HCT116 (cell line): ENCODE measurements around the gene RCE1. TPM values are rescaled to one million over a fixed set of nuclear protein-coding genes. Genes with fewer than 3 reads are reported as not detected.

Experiments used
- ATAC-seq: fragments of 200-7000 bp; cut with Tn5 transposase; 2 replicates; pipeline ENCODE4 v1.9.1; 2020; ENCODE audit warnings: mild to moderate bottlenecking, moderate library complexity
- BruUV-seq: library from RNA; stranded (reverse); fragments of 400-500 nt; replicated peaks from 2 replicates; lab custom pipeline; 2021; lab: Mats Ljungman, UMichigan
- CTCF ChIA-PET: fragments of 300-600 bp; sonication (Branson Sonifier 250); formaldehyde crosslinking; loops from one replicate; lab custom pipeline; 2021; ENCODE audit warnings: antibody characterized with exemption; lab: Charles Lee
- POLR2A ChIA-PET: fragments of 300-600, 350-600 bp; sonication (Branson Sonifier 250); formaldehyde crosslinking; loops from one replicate; lab custom pipeline; 2021; ENCODE audit warnings: antibody characterized with exemption; lab: Charles Lee
- RAD21 ChIA-PET, 2 experiments: fragments of 300-600 bp; sonication (Branson Sonifier 250); formaldehyde crosslinking; loops; one replicate each; lab custom pipeline; 2023; ENCODE audit warnings: low total read pairs in 2 of 2; ENCODE audit not compliant: uncharacterized antibody in 2 of 2, unreplicated experiment in 2 of 2, low non-redundant PET in 1 of 2; lab: Charles Lee
- DNase-seq: peaks from one replicate; pipeline ENCODE4 v3.0.0-alpha.2; 2010; ENCODE audit warnings: low read depth, low spot score
- H2AFZ ChIP-seq: fragments of 200-600 bp; shearing (Covaris generic), sonication (generic); 2 replicates; pipeline ENCODE4 v1.6.1; 2017; ENCODE audit warnings: low read depth, mixed run types, mixed read lengths, antibody characterized with exemption, low read length; ENCODE audit not compliant: poor library complexity, severe bottlenecking
- H3K27ac ChIP-seq: 2 replicates; pipeline ENCODE4 v1.5.1; 2012; ENCODE audit warnings: low read depth, low read length
- H3K27me3 ChIP-seq: fragments of 200-600 bp; sonication (generic); 2 replicates; pipeline ENCODE4 v1.6.1; 2016; ENCODE audit warnings: mixed run types, low read length, mixed read lengths; ENCODE audit not compliant: insufficient read depth
- H3K36me3 ChIP-seq, 2 experiments: fragments of 200-500 bp in 1 of 2; fragments of 200-600 bp in 1 of 2; sonication (Bioruptor generic) in 1 of 2; sonication (generic) in 1 of 2; 2 replicates each; pipeline versions ENCODE4 v1.5.1 to v1.6.1; 2014 to 2016; ENCODE audit warnings: low read length in 2 of 2, inconsistent platforms in 1 of 2, mixed read lengths in 1 of 2, mixed run types in 1 of 2; ENCODE audit not compliant: insufficient read depth in 2 of 2, control insufficient read depth in 1 of 2
- H3K4me1 ChIP-seq, 2 experiments: fragments of 200-600 bp in 1 of 2; sonication (generic) in 1 of 2; 2 replicates each; pipeline versions ENCODE4 v1.5.1 to v1.6.1; 2012 to 2017; ENCODE audit warnings: low read length in 2 of 2, inconsistent platforms in 1 of 2, mild to moderate bottlenecking in 1 of 2, mixed read lengths in 1 of 2, mixed run types in 1 of 2, moderate library complexity in 1 of 2; ENCODE audit not compliant: insufficient read depth in 2 of 2, control insufficient read depth in 1 of 2
- H3K4me2 ChIP-seq: fragments of 200-600 bp; sonication (generic); 2 replicates; pipeline ENCODE4 v1.6.1; 2017; ENCODE audit warnings: mixed run types, low read length, mixed read lengths
- H3K4me3 ChIP-seq, 2 experiments: fragments of 200-600 bp in 1 of 2; sonication (generic) in 1 of 2; replicated peaks in 1 of 2; 2 replicates each; pipeline ENCODE4 v1.5.1; 2011 to 2016; ENCODE audit warnings: low read length in 2 of 2, control low read depth in 1 of 2, low read depth in 1 of 2, mild to moderate bottlenecking in 1 of 2, mixed read lengths in 1 of 2, mixed run types in 1 of 2
- H3K79me2 ChIP-seq: fragments of 200-600 bp; sonication (generic); 2 replicates; pipeline ENCODE4 v1.6.1; 2017; ENCODE audit warnings: mild to moderate bottlenecking, mixed run types, low read length, moderate library complexity, mixed read lengths; ENCODE audit not compliant: insufficient read depth
- H3K9ac ChIP-seq: fragments of 200-600 bp; sonication (generic); 2 replicates; pipeline ENCODE4 v1.6.1; 2016; ENCODE audit warnings: low read length, mixed read lengths
- H3K9me2 ChIP-seq: fragments of 200-600 bp; sonication (generic), shearing (Covaris generic); 2 replicates; pipeline ENCODE4 v1.6.1; 2017; ENCODE audit warnings: mixed run types, mild to moderate bottlenecking, moderate library complexity; ENCODE audit not compliant: insufficient read depth
- H3K9me3 ChIP-seq, 2 experiments: fragments of 200-500 bp in 1 of 2; fragments of 200-600 bp in 1 of 2; sonication (Bioruptor generic) in 1 of 2; sonication (generic) in 1 of 2; 2 replicates each; pipeline ENCODE4 v1.6.1; 2014 to 2017; ENCODE audit warnings: low read length in 2 of 2, mixed read lengths in 2 of 2, inconsistent platforms in 1 of 2, low read depth in 1 of 2, mild to moderate bottlenecking in 1 of 2, mixed run types in 1 of 2, moderate library complexity in 1 of 2; ENCODE audit not compliant: control insufficient read depth in 1 of 2, insufficient read depth in 1 of 2
- H4K20me1 ChIP-seq: fragments of 200-600 bp; sonication (generic), shearing (Covaris generic); 2 replicates; pipeline ENCODE4 v1.6.1; 2017; ENCODE audit warnings: mixed run types, mild to moderate bottlenecking, moderate library complexity; ENCODE audit not compliant: insufficient read depth
- CEBPB ChIP-seq: IDR thresholded peaks from 2 replicates; pipeline ENCODE4 v1.6.1; 2012; ENCODE audit warnings: low read depth
- CTCF ChIP-seq, 3 experiments: fragments of 200-600 bp in 1 of 3; sonication (generic) in 1 of 3; IDR thresholded peaks in 2 of 3; conservative IDR thresholded peaks in 1 of 3; 2 replicates each; pipeline ENCODE4 v1.5.1; 2012 to 2017; ENCODE audit warnings: low read depth in 2 of 3, low read length in 2 of 3, antibody characterized with exemption in 1 of 3, borderline replicate concordance in 1 of 3, control low read depth in 1 of 3, mild to moderate bottlenecking in 1 of 3, mixed read lengths in 1 of 3, mixed run types in 1 of 3, moderate library complexity in 1 of 3; ENCODE audit not compliant: insufficient read depth in 1 of 3
- EGR1 ChIP-seq: IDR thresholded peaks from 2 replicates; pipeline ENCODE4 v1.6.1; 2012; ENCODE audit warnings: low read depth
- EZH2 ChIP-seq: fragments of 200-600 bp; sonication (generic); IDR thresholded peaks from 2 replicates; pipeline ENCODE4 v1.6.1; 2017; ENCODE audit warnings: antibody characterized with exemption, mixed run types
- FOSL1 ChIP-seq: IDR thresholded peaks from 2 replicates; pipeline ENCODE4 v1.6.1; 2012; ENCODE audit warnings: low read depth
- JUND ChIP-seq: IDR thresholded peaks from 2 replicates; pipeline ENCODE4 v1.6.1; 2012
- MAX ChIP-seq: IDR thresholded peaks from 2 replicates; pipeline ENCODE4 v1.6.1; 2012
- RAD21 ChIP-seq: IDR thresholded peaks from 2 replicates; pipeline ENCODE4 v1.6.1; 2012; ENCODE audit warnings: low read depth, mild to moderate bottlenecking
- REST ChIP-seq: IDR thresholded peaks from 2 replicates; pipeline ENCODE4 v1.6.1; 2012; ENCODE audit warnings: low read depth
- SP1 ChIP-seq: IDR thresholded peaks from 2 replicates; pipeline ENCODE4 v1.6.1; 2012; ENCODE audit warnings: low read depth
- ZNF274 ChIP-seq: fragments of 200-500 bp; sonication (Bioruptor generic); IDR thresholded peaks from 2 replicates; pipeline ENCODE4 v1.6.1; 2014; ENCODE audit warnings: mild to moderate bottlenecking, low read depth, low read length, inconsistent platforms
- intact Hi-C: fragments of 100-400 bp; cut with micrococcal nuclease; formaldehyde crosslinking; loops from 2 replicates; pipeline ENCODE4 v1.10.0; 2022
- total RNA-seq: library from RNA; stranded (reverse); gene quantifications from one replicate; pipeline ENCODE4 v1.2.1, GENCODE V29; 2021; ENCODE audit not compliant: unreplicated experiment

Gene RCE1
- total RNA-seq, 1 experiment from 2014 or later, result 35.3 TPM

GRCh38 chr11:66878474-66878873, 35.2 kb downstream of the RCE1 start:
- Histone ChIP-seq H3K9me3 (no peaks in the 10 kb centered on the region), H3K4me3 (no peak overlapping the region), H2AFZ (no peak overlapping the region), H3K79me2 (no peaks in the 10 kb centered on the region), H3K27me3 (no peaks in the 10 kb centered on the region), H3K27ac (no peak overlapping the region), H3K4me2 (no peak overlapping the region), H3K9ac (no peak overlapping the region), H3K4me1 (peaks cover 35% of the 10 kb centered on the region in 2 experiments), H3K9me2 (no peaks in the 10 kb centered on the region), H3K36me3 (no peaks in the 10 kb centered on the region), H4K20me1 (no peaks in the 10 kb centered on the region)
- TF ChIP-seq FOSL1 (no peak), SP1 (no peak), CEBPB (no peak), CTCF (IDR thresholded peaks at IDR 0.05 in 2 of 3, conservative IDR thresholded peaks at IDR 0.05 in 1 of 3; ENCODE audit: borderline replicate concordance in 1 of 3, insufficient read depth in 1 of 3, low read depth in 2 of 3, low read length in 2 of 3) (no peak), JUND (no peak), ZNF274 (no peak), EZH2 (no peak)
- CTCF ChIA-PET, result interaction anchor here (0.5 to 3.4 kb wide), 2 partner anchors 11 to 65 kb away, joined by 3 to 8 read pairs; no protein-coding TSS in a partner anchor
- ATAC-seq (no peak), DNase-seq (no peak)
- intact Hi-C loops, result no loop called here
- no TSS peak for BruUV-seq
- POLR2A ChIA-PET, result no interaction called here
- RAD21 ChIA-PET, result no interaction called here

- Histone ChIP-seq H3K27ac (no peak overlapping the region), H3K36me3 (no peaks in the 10 kb centered on the region), H3K79me2 (no peaks in the 10 kb centered on the region), H3K4me3 (no peak overlapping the region), H3K9me2 (no peaks in the 10 kb centered on the region), H3K9ac (no peak overlapping the region), H3K9me3 (no peaks in the 10 kb centered on the region), H3K4me2 (no peak overlapping the region), H4K20me1 (no peaks in the 10 kb centered on the region), H2AFZ (no peak overlapping the region), H3K27me3 (no peaks in the 10 kb centered on the region), H3K4me1 (peaks cover 40% of the 10 kb centered on the region in 2 experiments)
- RAD21 ChIA-PET, result no interaction called here
- ATAC-seq (no peak), DNase-seq (no peak)
- intact Hi-C loops, result no loop called here
- CTCF ChIA-PET, result interaction anchor here (3.4 kb wide), 1 partner anchor 12 kb away, joined by 8 read pairs; no protein-coding TSS in a partner anchor
- TF ChIP-seq MAX (no peak), JUND (no peak), RAD21 (no peak), SP1 (no peak), REST (no peak), EGR1 (no peak)
- POLR2A ChIA-PET, result no interaction called here
- BruUV-seq, result no TSS peak
These were observed 35.8 kb downstream of the RCE1 start for GRCh38 chr11:66879000-66879399.
